HEK293 (cell line): ENCODE data around the gene DENND1A.

Source experiments
- KLF10 ChIP-seq: fragments of 450-650 bp; IDR thresholded peaks from 2 replicates; pipeline ENCODE4 v1.5.1; 2018; ENCODE audit warnings: missing biosample characterization, mild to moderate bottlenecking, missing genetic modification characterization
- SP2 ChIP-seq: fragments of 450-650 bp; formaldehyde crosslinking; IDR thresholded peaks from 2 replicates; pipeline ENCODE4 v1.5.1; 2016; ENCODE audit warnings: missing biosample characterization, missing genetic modification characterization
- ZNF133 ChIP-seq: fragments of 450-650 bp; formaldehyde crosslinking; IDR thresholded peaks from 2 replicates; pipeline ENCODE4 v1.5.1; 2016; ENCODE audit warnings: missing biosample characterization, missing genetic modification characterization
- ZNF138 ChIP-seq: fragments of 450-650 bp; formaldehyde crosslinking; IDR thresholded peaks from 2 replicates; pipeline ENCODE4 v1.5.1; 2016; ENCODE audit warnings: missing biosample characterization, missing genetic modification characterization, borderline replicate concordance
- ZNF302 ChIP-seq: fragments of 450-650 bp; formaldehyde crosslinking; IDR thresholded peaks from 2 replicates; pipeline ENCODE4 v1.5.1; 2016; ENCODE audit warnings: missing biosample characterization, missing genetic modification characterization, low read depth
- ZNF398 ChIP-seq: fragments of 450-650 bp; formaldehyde crosslinking; IDR thresholded peaks from 2 replicates; pipeline ENCODE4 v1.5.1; 2017; ENCODE audit warnings: missing biosample characterization, missing genetic modification characterization
- ZNF654 ChIP-seq: fragments of 450-650 bp; formaldehyde crosslinking; IDR thresholded peaks from 2 replicates; pipeline ENCODE4 v1.5.1; 2016; ENCODE audit warnings: low read depth, missing biosample characterization, missing genetic modification characterization
- ZNF843 ChIP-seq: fragments of 450-650 bp; formaldehyde crosslinking; IDR thresholded peaks from 2 replicates; pipeline ENCODE4 v1.5.1; 2016; ENCODE audit warnings: missing biosample characterization, missing genetic modification characterization
- TF ChIP-seq, protein P1 (sequence below): fragments of 450-650 bp; formaldehyde crosslinking; IDR thresholded peaks from 2 replicates; pipeline ENCODE4 v1.5.1; 2016; ENCODE audit warnings: missing biosample characterization, missing genetic modification characterization
- TF ChIP-seq, protein P2 (sequence below): IDR thresholded peaks from 2 replicates; pipeline ENCODE4 v1.6.1; 2011; ENCODE audit warnings: mild to moderate bottlenecking, low read depth, low read length, borderline replicate concordance
- TF ChIP-seq, protein P3 (sequence below): fragments of 450-650 bp; formaldehyde crosslinking; IDR thresholded peaks from 2 replicates; pipeline ENCODE4 v1.5.1; 2016; ENCODE audit warnings: missing biosample characterization, missing genetic modification characterization

DNA sequence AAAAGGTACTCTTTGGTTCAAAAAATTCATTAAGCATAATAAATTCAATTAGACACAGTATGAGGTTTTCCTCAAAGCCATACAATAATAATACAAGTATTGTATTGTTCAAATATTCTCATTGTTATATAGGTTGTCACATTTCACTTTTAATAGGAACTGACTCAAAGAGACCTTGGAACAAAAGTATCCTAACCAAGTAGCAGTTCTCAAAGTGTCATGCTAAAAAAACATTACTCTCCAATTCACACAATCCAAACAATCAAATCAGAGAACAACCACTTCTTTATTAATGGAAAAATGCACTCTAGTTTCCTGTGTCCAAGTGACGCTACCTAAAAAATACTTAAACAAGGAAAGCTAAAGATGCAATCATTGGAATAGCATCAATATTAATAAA, 115.4 kb downstream of the DENND1A start:
- TF ChIP-seq, protein P1, sequence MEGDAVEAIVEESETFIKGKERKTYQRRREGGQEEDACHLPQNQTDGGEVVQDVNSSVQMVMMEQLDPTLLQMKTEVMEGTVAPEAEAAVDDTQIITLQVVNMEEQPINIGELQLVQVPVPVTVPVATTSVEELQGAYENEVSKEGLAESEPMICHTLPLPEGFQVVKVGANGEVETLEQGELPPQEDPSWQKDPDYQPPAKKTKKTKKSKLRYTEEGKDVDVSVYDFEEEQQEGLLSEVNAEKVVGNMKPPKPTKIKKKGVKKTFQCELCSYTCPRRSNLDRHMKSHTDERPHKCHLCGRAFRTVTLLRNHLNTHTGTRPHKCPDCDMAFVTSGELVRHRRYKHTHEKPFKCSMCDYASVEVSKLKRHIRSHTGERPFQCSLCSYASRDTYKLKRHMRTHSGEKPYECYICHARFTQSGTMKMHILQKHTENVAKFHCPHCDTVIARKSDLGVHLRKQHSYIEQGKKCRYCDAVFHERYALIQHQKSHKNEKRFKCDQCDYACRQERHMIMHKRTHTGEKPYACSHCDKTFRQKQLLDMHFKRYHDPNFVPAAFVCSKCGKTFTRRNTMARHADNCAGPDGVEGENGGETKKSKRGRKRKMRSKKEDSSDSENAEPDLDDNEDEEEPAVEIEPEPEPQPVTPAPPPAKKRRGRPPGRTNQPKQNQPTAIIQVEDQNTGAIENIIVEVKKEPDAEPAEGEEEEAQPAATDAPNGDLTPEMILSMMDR (tag by site-specific recombination), result no peak
- TF ChIP-seq SP2 (tag by site-specific recombination), result no peak
- TF ChIP-seq ZNF302 (tag by site-specific recombination), result no peak
- TF ChIP-seq, protein P2, sequence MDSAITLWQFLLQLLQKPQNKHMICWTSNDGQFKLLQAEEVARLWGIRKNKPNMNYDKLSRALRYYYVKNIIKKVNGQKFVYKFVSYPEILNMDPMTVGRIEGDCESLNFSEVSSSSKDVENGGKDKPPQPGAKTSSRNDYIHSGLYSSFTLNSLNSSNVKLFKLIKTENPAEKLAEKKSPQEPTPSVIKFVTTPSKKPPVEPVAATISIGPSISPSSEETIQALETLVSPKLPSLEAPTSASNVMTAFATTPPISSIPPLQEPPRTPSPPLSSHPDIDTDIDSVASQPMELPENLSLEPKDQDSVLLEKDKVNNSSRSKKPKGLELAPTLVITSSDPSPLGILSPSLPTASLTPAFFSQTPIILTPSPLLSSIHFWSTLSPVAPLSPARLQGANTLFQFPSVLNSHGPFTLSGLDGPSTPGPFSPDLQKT, result no peak
- no peak for TF ChIP-seq ZNF138 (tag by site-specific recombination)
- TF ChIP-seq, protein P3, sequence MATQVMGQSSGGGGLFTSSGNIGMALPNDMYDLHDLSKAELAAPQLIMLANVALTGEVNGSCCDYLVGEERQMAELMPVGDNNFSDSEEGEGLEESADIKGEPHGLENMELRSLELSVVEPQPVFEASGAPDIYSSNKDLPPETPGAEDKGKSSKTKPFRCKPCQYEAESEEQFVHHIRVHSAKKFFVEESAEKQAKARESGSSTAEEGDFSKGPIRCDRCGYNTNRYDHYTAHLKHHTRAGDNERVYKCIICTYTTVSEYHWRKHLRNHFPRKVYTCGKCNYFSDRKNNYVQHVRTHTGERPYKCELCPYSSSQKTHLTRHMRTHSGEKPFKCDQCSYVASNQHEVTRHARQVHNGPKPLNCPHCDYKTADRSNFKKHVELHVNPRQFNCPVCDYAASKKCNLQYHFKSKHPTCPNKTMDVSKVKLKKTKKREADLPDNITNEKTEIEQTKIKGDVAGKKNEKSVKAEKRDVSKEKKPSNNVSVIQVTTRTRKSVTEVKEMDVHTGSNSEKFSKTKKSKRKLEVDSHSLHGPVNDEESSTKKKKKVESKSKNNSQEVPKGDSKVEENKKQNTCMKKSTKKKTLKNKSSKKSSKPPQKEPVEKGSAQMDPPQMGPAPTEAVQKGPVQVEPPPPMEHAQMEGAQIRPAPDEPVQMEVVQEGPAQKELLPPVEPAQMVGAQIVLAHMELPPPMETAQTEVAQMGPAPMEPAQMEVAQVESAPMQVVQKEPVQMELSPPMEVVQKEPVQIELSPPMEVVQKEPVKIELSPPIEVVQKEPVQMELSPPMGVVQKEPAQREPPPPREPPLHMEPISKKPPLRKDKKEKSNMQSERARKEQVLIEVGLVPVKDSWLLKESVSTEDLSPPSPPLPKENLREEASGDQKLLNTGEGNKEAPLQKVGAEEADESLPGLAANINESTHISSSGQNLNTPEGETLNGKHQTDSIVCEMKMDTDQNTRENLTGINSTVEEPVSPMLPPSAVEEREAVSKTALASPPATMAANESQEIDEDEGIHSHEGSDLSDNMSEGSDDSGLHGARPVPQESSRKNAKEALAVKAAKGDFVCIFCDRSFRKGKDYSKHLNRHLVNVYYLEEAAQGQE, result no peak
- no peak for TF ChIP-seq ZNF654 (tag by site-specific recombination)
- no peak for TF ChIP-seq ZNF843 (tag by site-specific recombination)
- no peak for TF ChIP-seq KLF10 (tag by site-specific recombination)
- no peak for TF ChIP-seq ZNF398 (tag by site-specific recombination)
- TF ChIP-seq ZNF133 (tag by site-specific recombination), result no peak
